DND-41 (cell line): ENCODE data around the gene VWA8.

ENCODE experiments used
- ATAC-seq: fragments of 200-7000 bp; cut with Tn5 transposase; 3 replicates; pipeline ENCODE4 v1.9.1; 2021; ENCODE audit warnings: low read depth; ENCODE audit not compliant: insufficient read depth
- DNase-seq: peaks from one replicate; pipeline ENCODE4 v3.0.0-alpha.2; 2020
- H2AFZ ChIP-seq: 2 replicates; pipeline ENCODE4 v1.6.0; 2012; ENCODE audit warnings: low read depth, low read length
- H3K27ac ChIP-seq: 2 replicates; pipeline ENCODE4 v1.5.1; 2012; ENCODE audit warnings: low read length, inconsistent platforms
- H3K27me3 ChIP-seq: fragments of 200-600 bp; sonication (generic); 2 replicates; pipeline ENCODE4 v1.6.0; 2012; ENCODE audit warnings: low read length, mild to moderate bottlenecking, inconsistent platforms; ENCODE audit not compliant: insufficient read depth, poor library complexity
- H3K36me3 ChIP-seq: 2 replicates; pipeline ENCODE4 v1.5.1; 2012; ENCODE audit warnings: low read length, inconsistent platforms; ENCODE audit not compliant: insufficient read depth
- H3K4me1 ChIP-seq: 2 replicates; pipeline ENCODE4 v1.5.1; 2012; ENCODE audit warnings: mild to moderate bottlenecking, low read length; ENCODE audit not compliant: insufficient read depth
- H3K4me2 ChIP-seq: 2 replicates; pipeline ENCODE4 v1.6.0; 2012; ENCODE audit warnings: mild to moderate bottlenecking, moderate library complexity, low read length, inconsistent platforms; ENCODE audit not compliant: insufficient read depth
- H3K4me3 ChIP-seq, 2 experiments: fragments of 200-600 bp in 1 of 2; shearing (Covaris generic) in 1 of 2; 2 replicates each; pipeline ENCODE4 v1.5.1; 2012 to 2016; ENCODE audit warnings: inconsistent platforms in 2 of 2, low read length in 2 of 2, mild to moderate bottlenecking in 2 of 2, low read depth in 1 of 2, moderate library complexity in 1 of 2
- H3K79me2 ChIP-seq: 2 replicates; pipeline ENCODE4 v1.6.0; 2012; ENCODE audit warnings: low read length, inconsistent platforms; ENCODE audit not compliant: insufficient read depth
- H3K9ac ChIP-seq: 2 replicates; pipeline ENCODE4 v1.6.0; 2012; ENCODE audit warnings: low read depth, mild to moderate bottlenecking, inconsistent platforms, low read length, moderate library complexity
- H3K9me3 ChIP-seq: 2 replicates; pipeline ENCODE4 v1.5.1; 2012; ENCODE audit warnings: low read length, moderate library complexity, mild to moderate bottlenecking, inconsistent platforms; ENCODE audit not compliant: insufficient read depth, severe bottlenecking
- H4K20me1 ChIP-seq: 2 replicates; pipeline ENCODE4 v1.6.0; 2012; ENCODE audit warnings: low read length; ENCODE audit not compliant: insufficient read depth
- CTCF ChIP-seq: IDR thresholded peaks from 2 replicates; pipeline ENCODE4 v1.5.1; 2012; ENCODE audit warnings: borderline replicate concordance, low read length, moderate library complexity, mild to moderate bottlenecking; ENCODE audit not compliant: poor library complexity, severe bottlenecking; ENCODE audit errors: extremely low read depth
- EZH2 ChIP-seq: IDR thresholded peaks from 3 replicates; pipeline ENCODE4 v1.6.1; 2012; ENCODE audit warnings: borderline replicate concordance, low read depth, mild to moderate bottlenecking, moderate library complexity, low read length, inconsistent platforms; ENCODE audit not compliant: severe bottlenecking

Gene VWA8

GRCh38 chr13:41614671-41615527 is 346.0 kb downstream of the VWA8 start:
- no peak for ATAC-seq
- no peak overlapping the region for H3K4me3 ChIP-seq
- DNase-seq: no peak
- H3K27me3 ChIP-seq: no peaks in the 10 kb centered on the region
- H3K36me3 ChIP-seq: peaks cover 27% of the 10 kb centered on the region; the same call in 1 of the 2 replicates
- no peaks in the 10 kb centered on the region for H3K4me1 ChIP-seq
- no peak overlapping the region for H3K4me2 ChIP-seq
- H3K27ac ChIP-seq: no peak overlapping the region
- no peaks in the 10 kb centered on the region for H3K9me3 ChIP-seq
- no peak overlapping the region for H3K9ac ChIP-seq
- TF ChIP-seq CTCF: no peak
- TF ChIP-seq EZH2: no peak
- H4K20me1 ChIP-seq: no peaks in the 10 kb centered on the region
- H3K79me2 ChIP-seq: no peaks in the 10 kb centered on the region
- no peak overlapping the region for H2AFZ ChIP-seq

- Histone ChIP-seq H3K9me3 (no peaks in the 10 kb centered on the region), H3K27me3 (no peaks in the 10 kb centered on the region), H2AFZ (no peak overlapping the region), H3K4me3 (no peak overlapping the region), H4K20me1 (no peaks in the 10 kb centered on the region), H3K27ac (no peak overlapping the region), H3K4me1 (no peaks in the 10 kb centered on the region), H3K4me2 (no peak overlapping the region), H3K9ac (no peak overlapping the region), H3K79me2 (no peaks in the 10 kb centered on the region), H3K36me3 (peaks cover 32% of the 10 kb centered on the region; the same call in 1 of the 2 replicates)
- DNase-seq (no peak), ATAC-seq (no peak)
- TF ChIP-seq CTCF: no peak
- TF ChIP-seq EZH2: no peak
Measured at GRCh38 chr13:41613984-41614661, 346.8 kb downstream of the VWA8 start.

- Histone ChIP-seq H2AFZ (no peak overlapping the region), H3K79me2 (no peaks in the 10 kb centered on the region), H3K9ac (no peak overlapping the region), H3K4me2 (no peak overlapping the region), H3K9me3 (no peaks in the 10 kb centered on the region), H3K4me3 (no peak overlapping the region), H4K20me1 (no peaks in the 10 kb centered on the region), H3K27me3 (no peaks in the 10 kb centered on the region), H3K4me1 (no peaks in the 10 kb centered on the region), H3K36me3 (peaks cover 39% of the 10 kb centered on the region; the same call in 1 of the 2 replicates), H3K27ac (no peak overlapping the region)
- DNase-seq (no peak), ATAC-seq (no peak)
- TF ChIP-seq EZH2 (no peak), CTCF (no peak)
Measured at GRCh38 chr13:41613471-41613870, 347.4 kb downstream of the VWA8 start.
